ENCODE measurements around the gene NACC2. TPM values are rescaled to one million over a fixed set of nuclear protein-coding genes. Genes with fewer than 3 reads are reported as not detected.
A peak's percentile ranks its signal among the peaks of the same experiment; 100 is the strongest.

Gene NACC2
- total and polyA plus RNA-seq, 9 of the 15 experiments (the other 6 are each of a cell fraction or from before 2014, with no cell fraction given), result 0.70 to 25.1 (median 5.6) TPM

GRCh38 chr9:136009516-136009915, 85.6 kb downstream of the NACC2 start:
- intact Hi-C loops (cut with micrococcal nuclease) (no loop called here), in situ Hi-C loops (cut with MboI) (no loop called here)
- Histone ChIP-seq H3K4me3 (no peak overlapping the region), H2AFZ (ENCODE audit: low read depth, low read length) (no peak overlapping the region), H3K9me3 (replicated peaks; ENCODE audit: control insufficient read depth, insufficient read depth, low read depth, low read length) (no peaks in the 10 kb centered on the region), H3K79me2 (ENCODE audit: control insufficient read depth, insufficient read depth, low read length) (no peaks in the 10 kb centered on the region), H3K4me1 (replicated peaks in 1 of 2; ENCODE audit: control insufficient read depth in 2 of 2, insufficient read depth in 2 of 2, low read length in 2 of 2) (peaks cover 0 to 57% of the 10 kb centered on the region in 2 experiments; a peak in 2 of 5 replicates), H3K9me1 (ENCODE audit: control insufficient read depth, insufficient read depth, low read length) (peaks cover 13% of the 10 kb centered on the region), H4K20me1 (replicated peaks; ENCODE audit: control insufficient read depth, insufficient read depth, low read length) (no peaks in the 10 kb centered on the region), H3K4me2 (ENCODE audit: insufficient read depth, low read length) (no peak overlapping the region), H3K9ac (ENCODE audit: insufficient read depth in 1 of 2, low read depth in 2 of 2, low read length in 2 of 2) (no peak overlapping the region; a peak in 1 of 4 replicates), H3K27me3 (ENCODE audit: control insufficient read depth in 2 of 2, insufficient read depth in 2 of 2, low read length in 2 of 2) (no peaks in the 10 kb centered on the region), H3K36me3 (ENCODE audit: control insufficient read depth, insufficient read depth, low read length) (peaks cover 49% of the 10 kb centered on the region; the same call in 1 of the 3 replicates), H3K27ac (ENCODE audit: extremely low read depth, low read depth, low read length) (no peak overlapping the region)
- WGBS (ENCODE audit: insufficient coverage, low coverage, missing lambda C conversion rate), result 83% methylated on average over 12 of the region's 16 CpGs
- peak; percentile 84 for TF ChIP-seq ZBTB33 (CRISPR knock-in tag; IDR thresholded peaks at IDR 0.05)
- TF ChIP-seq TAF7 (tag; IDR thresholded peaks at IDR 0.05), result no peak
- no TSS peak for BruUV-seq (replicated peaks)
- no peak for DNase-seq (ENCODE audit: extremely low read depth in 1 of 4, low spot score in 3 of 4)
- POLR2A ChIA-PET, result no interaction called here
- CTCF ChIA-PET (ENCODE audit: low intra/inter-chr PET ratio), result no interaction called here
- no peak for ATAC-seq
- FAIRE-seq, result no peak

GRCh38 chr9:136008693-136008997, 86.4 kb downstream of the NACC2 start:
- no peaks in the 10 kb centered on the region for H3K79me2 ChIP-seq (ENCODE audit: control insufficient read depth, insufficient read depth, low read length)
- H2AFZ ChIP-seq (ENCODE audit: low read depth, low read length), result no peak overlapping the region
- no peaks in the 10 kb centered on the region for H4K20me1 ChIP-seq (replicated peaks; ENCODE audit: control insufficient read depth, insufficient read depth, low read length)
- H3K9me1 ChIP-seq (ENCODE audit: control insufficient read depth, insufficient read depth, low read length), result peaks cover 15% of the 10 kb centered on the region
- intact Hi-C loops (cut with micrococcal nuclease) (no loop called here), in situ Hi-C loops (cut with MboI) (no loop called here)
- no peak overlapping the region for H3K9ac ChIP-seq (ENCODE audit: insufficient read depth in 1 of 2, low read depth in 2 of 2, low read length in 2 of 2)
- H3K4me2 ChIP-seq (ENCODE audit: insufficient read depth, low read length), result no peak overlapping the region
- WGBS (ENCODE audit: insufficient coverage, low coverage, missing lambda C conversion rate), result 97% methylated on average over 18 of the region's 21 CpGs
- no peak for DNase-seq (ENCODE audit: extremely low read depth in 1 of 4, low spot score in 3 of 4)
- CTCF ChIA-PET (ENCODE audit: low intra/inter-chr PET ratio), result no interaction called here
- POLR2A ChIA-PET, result interaction anchor here (0.7 kb wide), 1 partner anchor 14 kb away, joined by 3 read pairs; no protein-coding TSS in a partner anchor
- peaks cover 46% of the 10 kb centered on the region; the same call in 1 of the 3 replicates for H3K36me3 ChIP-seq (ENCODE audit: control insufficient read depth, insufficient read depth, low read length)
- H3K4me3 ChIP-seq, result no peak overlapping the region
- no peaks in the 10 kb centered on the region for H3K9me3 ChIP-seq (replicated peaks; ENCODE audit: control insufficient read depth, insufficient read depth, low read depth, low read length)
- H3K27ac ChIP-seq (ENCODE audit: extremely low read depth, low read depth, low read length), result no peak overlapping the region
- BruUV-seq (replicated peaks), result no TSS peak
- no peak for ATAC-seq
- no peaks in the 10 kb centered on the region for H3K27me3 ChIP-seq (ENCODE audit: control insufficient read depth in 2 of 2, insufficient read depth in 2 of 2, low read length in 2 of 2)
- FAIRE-seq, result no peak
- H3K4me1 ChIP-seq (replicated peaks in 1 of 2; ENCODE audit: control insufficient read depth in 2 of 2, insufficient read depth in 2 of 2, low read length in 2 of 2), result peaks cover 5 to 64% of the 10 kb centered on the region in 2 experiments
- TF ChIP-seq FOXP1 (CRISPR knock-in tag; IDR thresholded peaks at IDR 0.05) (no peak), MBD2 (IDR thresholded peaks at IDR 0.05; ENCODE audit: borderline replicate concordance, low read depth) (no peak), ZNF707 (CRISPR knock-in tag; conservative IDR thresholded peaks at IDR 0.05) (no peak), POLR2G (IDR thresholded peaks at IDR 0.05; ENCODE audit: low read depth, low read length) (peak; percentile 10), ZNF133 (CRISPR knock-in tag; IDR thresholded peaks at IDR 0.05) (no peak), KLF10 (CRISPR knock-in tag; IDR thresholded peaks at IDR 0.05) (no peak), DEAF1 (CRISPR knock-in tag; IDR thresholded peaks at IDR 0.05) (no peak), ZNF277 (CRISPR knock-in tag; IDR thresholded peaks at IDR 0.05; ENCODE audit: borderline replicate concordance) (no peak), ZFPM2 (CRISPR knock-in tag; IDR thresholded peaks at IDR 0.05) (no peak)

Measured in K562 (cell line).